GM19240 (cell line): Measurements from ENCODE around the gene PRKCZ.

Source experiments
- DNase-seq: peaks from one replicate; pipeline ENCODE4 v3.0.0; 2011; ENCODE audit warnings: low spot score; ENCODE audit not compliant: insufficient read length

Gene PRKCZ

GRCh38 chr1:2206813-2207487 is 156.7 kb downstream of the PRKCZ start:
- no peak for DNase-seq

GRCh38 chr1:2208309-2209239 is 158.4 kb downstream of the PRKCZ start:
- no peak for DNase-seq

GRCh38 chr1:2209400-2210083 is 159.3 kb downstream of the PRKCZ start:
- no peak for DNase-seq

GRCh38 chr1:2210084-2210653 is 160.0 kb downstream of the PRKCZ start:
- no peak for DNase-seq

GRCh38 chr1:2210786-2211185 is 160.6 kb downstream of the PRKCZ start:
- DNase-seq: no peak

- DNase-seq: no peak
These were observed 162.0 kb downstream of the PRKCZ start for GRCh38 chr1:2212274-2212531.

- no peak for DNase-seq
These were observed 162.6 kb downstream of the PRKCZ start for GRCh38 chr1:2212532-2213491.

GRCh38 chr1:2213576-2214505 is 163.6 kb downstream of the PRKCZ start:
- DNase-seq: no peak

- no peak for DNase-seq
These were observed 164.5 kb downstream of the PRKCZ start for GRCh38 chr1:2214541-2215241.

- no peak for DNase-seq
These were observed 165.1 kb downstream of the PRKCZ start for GRCh38 chr1:2215329-2215728.

- DNase-seq: no peak
These were observed 165.9 kb downstream of the PRKCZ start for GRCh38 chr1:2215909-2216766.

GRCh38 chr1:2216767-2217058 is 166.5 kb downstream of the PRKCZ start:
- DNase-seq: no peak

- no peak for DNase-seq
These were observed 171.1 kb downstream of the PRKCZ start for GRCh38 chr1:2221271-2221670.

GRCh38 chr1:2224170-2224584 is 174.0 kb downstream of the PRKCZ start:
- DNase-seq: no peak

GRCh38 chr1:2224631-2225428 is 174.6 kb downstream of the PRKCZ start:
- no peak for DNase-seq

GRCh38 chr1:2226525-2227345 is 176.5 kb downstream of the PRKCZ start:
- DNase-seq: no peak
